GM23338 (cell line): ENCODE results near the gene SBF1. TPM values are rescaled to one million over a fixed set of nuclear protein-coding genes. Genes with fewer than 3 reads are reported as not detected.

Experiments
- ATAC-seq: fragments of 200-7000 bp; cut with Tn5 transposase; 3 replicates; pipeline ENCODE4 v1.9.1; 2020
- DNase-seq: peaks from one replicate; pipeline ENCODE4 v3.0.0-alpha.2; 2015; ENCODE audit warnings: low spot score
- H2AFZ ChIP-seq: fragments of 200-600 bp; sonication (generic); 2 replicates; pipeline ENCODE4 v1.8.0; 2016; ENCODE audit warnings: antibody characterized with exemption, mild to moderate bottlenecking, moderate library complexity
- H3F3A ChIP-seq: fragments of 200-600 bp; sonication (generic); replicated peaks from 2 replicates; pipeline ENCODE4 v1.8.0; 2017; ENCODE audit warnings: antibody characterized with exemption, mixed run types, low read depth
- H3K27ac ChIP-seq: fragments of 200-600 bp; sonication (generic); 2 replicates; pipeline ENCODE4 v1.6.1; 2016; ENCODE audit warnings: low read depth
- H3K27me3 ChIP-seq: fragments of 200-600 bp; sonication (generic); 2 replicates; pipeline ENCODE4 v1.8.0; 2016; ENCODE audit warnings: mild to moderate bottlenecking, mixed run types, moderate library complexity; ENCODE audit not compliant: insufficient read depth
- H3K36me3 ChIP-seq: fragments of 200-600 bp; sonication (generic); 2 replicates; pipeline ENCODE4 v1.8.0; 2016; ENCODE audit warnings: mild to moderate bottlenecking; ENCODE audit not compliant: insufficient read depth
- H3K4me1 ChIP-seq: fragments of 200-600 bp; sonication (generic); 2 replicates; pipeline ENCODE4 v1.8.0; 2016; ENCODE audit warnings: mild to moderate bottlenecking, moderate library complexity; ENCODE audit not compliant: insufficient read depth
- H3K4me2 ChIP-seq: fragments of 200-600 bp; sonication (generic); 2 replicates; pipeline ENCODE4 v1.7.1; 2017; ENCODE audit warnings: mixed run types
- H3K4me3 ChIP-seq: fragments of 200-600 bp; sonication (generic); 2 replicates; pipeline ENCODE4 v1.6.1; 2016; ENCODE audit warnings: mixed run types
- H3K79me2 ChIP-seq: fragments of 200-600 bp; sonication (generic); replicated peaks from 2 replicates; pipeline ENCODE4 v1.8.0; 2017; ENCODE audit warnings: mild to moderate bottlenecking; ENCODE audit not compliant: insufficient read depth
- H3K9me2 ChIP-seq: fragments of 200-600 bp; sonication (generic); 2 replicates; pipeline ENCODE4 v1.8.0; 2017; ENCODE audit not compliant: insufficient read depth
- H4K20me1 ChIP-seq: fragments of 200-600 bp; sonication (generic); replicated peaks from 2 replicates; pipeline ENCODE4 v1.8.0; 2017; ENCODE audit warnings: mild to moderate bottlenecking; ENCODE audit not compliant: insufficient read depth
- H3K27ac Mint-ChIP-seq: 2 replicates; pipeline ENCODE4 v1.8.0; 2020; ENCODE audit warnings: inconsistent platforms, mild to moderate bottlenecking, moderate library complexity, mixed read lengths
- H3K27me3 Mint-ChIP-seq: 3 replicates; pipeline ENCODE4 v1.8.0; 2022; ENCODE audit warnings: low read depth, mild to moderate bottlenecking, moderate library complexity, mixed read lengths, inconsistent platforms; ENCODE audit not compliant: insufficient read depth, poor library complexity
- H3K36me3 Mint-ChIP-seq: 3 replicates; pipeline ENCODE4 v1.8.0; 2021; ENCODE audit warnings: low read depth, mild to moderate bottlenecking, inconsistent platforms, moderate library complexity, mixed read lengths
- H3K4me1 Mint-ChIP-seq: 3 replicates; pipeline ENCODE4 v1.8.0; 2020; ENCODE audit warnings: mild to moderate bottlenecking, inconsistent platforms, mixed read lengths
- H3K4me3 Mint-ChIP-seq: 3 replicates; pipeline ENCODE4 v1.8.0; 2021; ENCODE audit warnings: moderate library complexity, mild to moderate bottlenecking, inconsistent platforms, mixed read lengths
- H3K9me3 Mint-ChIP-seq: 3 replicates; pipeline ENCODE4 v1.8.0; 2020; ENCODE audit warnings: moderate library complexity, mild to moderate bottlenecking, inconsistent platforms, mixed read lengths
- ETS1 ChIP-seq: IDR thresholded peaks from 2 replicates; pipeline ENCODE4 v1.6.1; 2016; ENCODE audit warnings: antibody characterized with exemption
- EZH2 ChIP-seq: fragments of 200-600 bp; sonication (generic); IDR thresholded peaks from one replicate; pipeline ENCODE4 v1.8.0; 2017; ENCODE audit warnings: antibody characterized with exemption, mild to moderate bottlenecking, low read depth; ENCODE audit not compliant: unreplicated experiment
- JUNB ChIP-seq: IDR thresholded peaks from one replicate; pipeline ENCODE4 v1.6.1; 2016; ENCODE audit warnings: antibody characterized with exemption; ENCODE audit not compliant: unreplicated experiment
- NANOG ChIP-seq: IDR thresholded peaks from 2 replicates; pipeline ENCODE4 v1.6.1; 2016; ENCODE audit warnings: antibody characterized with exemption, borderline replicate concordance
- STAT1 ChIP-seq: IDR thresholded peaks from one replicate; pipeline ENCODE4 v1.6.1; 2016; ENCODE audit warnings: antibody characterized with exemption; ENCODE audit not compliant: unreplicated experiment
- ZNF114 ChIP-seq: fragments of 250-450 bp; sonication (Bioruptor Pico); IDR thresholded peaks from 2 replicates; pipeline ENCODE4 v1.5.0; 2020; ENCODE audit warnings: mild to moderate bottlenecking, moderate library complexity
- ZNF331 ChIP-seq: fragments of 250-450 bp; sonication (Bioruptor Pico); IDR thresholded peaks from 2 replicates; pipeline ENCODE4 v1.5.0; 2020; ENCODE audit warnings: low read depth, mild to moderate bottlenecking, moderate library complexity
- polyA plus RNA-seq: library from polyadenylated mRNA; unstranded; fragments of >200 nt; fragmentation: Nextera tagmentation; extraction: Ambion mirVana; gene quantifications from 2 replicates; pipeline ENCODE4 v1.2.1, GENCODE V29; 2016
- total RNA-seq: library from RNA; depleted of rRNA; stranded (reverse); fragments of >200 nt; shearing (Covaris generic); gene quantifications from 2 replicates; pipeline ENCODE4 v1.2.3, GENCODE V29; 2014
- TF ChIP-seq, protein P1 (sequence below): fragments of 250-450 bp; sonication (Bioruptor Pico); IDR thresholded peaks from 2 replicates; pipeline ENCODE4 v1.5.0; 2020; ENCODE audit warnings: mild to moderate bottlenecking, moderate library complexity
- TF ChIP-seq, protein P2 (sequence below): IDR thresholded peaks from one replicate; pipeline ENCODE4 v1.6.1; 2018; ENCODE audit warnings: antibody characterized with exemption; ENCODE audit not compliant: unreplicated experiment
- TF ChIP-seq, protein P3 (sequence below), 2 experiments: fragments of 200-600 bp in 1 of 2; sonication (generic) in 1 of 2; conservative IDR thresholded peaks; 2 replicates each; pipeline versions ENCODE4 v1.5.1 to v1.6.1; 2016 to 2017; ENCODE audit warnings: antibody characterized with exemption in 2 of 2, low read depth in 2 of 2, mild to moderate bottlenecking in 2 of 2, moderate library complexity in 1 of 2

Gene SBF1
- total and polyA plus RNA-seq, 2 experiments from 2014 or later = 26.5 to 85.4 TPM

DNA sequence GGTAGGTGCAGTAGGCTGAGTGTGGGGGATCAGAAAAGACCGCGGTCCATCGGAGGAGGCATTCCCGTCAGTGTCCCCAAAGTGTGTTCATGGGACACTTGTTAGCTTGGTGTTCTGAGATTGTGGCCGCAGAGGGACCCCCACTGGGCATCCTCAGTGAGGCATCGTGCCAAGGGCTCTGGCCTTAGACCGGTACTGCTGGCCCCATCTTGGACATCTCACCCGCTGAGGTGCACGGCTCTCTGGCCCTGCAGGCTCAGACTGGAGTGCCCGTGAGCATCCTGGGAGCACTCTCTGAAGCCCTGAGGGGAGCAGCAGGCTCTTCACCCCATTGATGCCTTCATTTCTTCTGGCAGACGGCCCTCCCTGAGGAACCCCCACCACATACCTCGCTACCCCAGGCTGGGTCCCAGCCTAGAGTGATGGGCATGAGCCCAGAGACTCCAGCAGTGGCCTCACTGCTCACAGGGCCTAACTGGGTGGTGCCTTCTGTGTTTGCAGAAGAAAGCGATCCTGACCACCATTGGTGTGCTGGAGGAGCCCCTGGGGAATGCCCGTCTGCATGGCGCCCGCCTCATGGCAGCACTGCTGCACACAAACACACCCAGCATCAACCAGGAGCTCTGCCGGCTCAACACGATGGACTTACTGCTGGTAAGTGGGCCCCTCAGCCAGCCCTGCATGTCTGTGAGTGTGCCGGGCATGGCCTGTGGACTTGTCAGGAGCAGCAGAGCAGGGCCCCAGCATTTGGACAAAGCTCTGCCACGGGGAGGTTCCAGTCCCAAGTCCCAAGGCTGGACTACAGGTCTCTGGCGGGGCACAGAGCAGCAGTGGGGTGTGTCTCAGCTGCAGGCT lies 51.6 kb downstream of the SBF1 start:
- Mint-ChIP-seq H3K9me3 (0 out of 3 replicates have a peak, but pooled peaks cover 2% of the 10 kb centered on the region), H3K27ac (no peak overlapping the region), H3K36me3 (peaks cover 59% of the 10 kb centered on the region), H3K4me3 (no peak overlapping the region), H3K4me1 (no peaks in the 10 kb centered on the region), H3K27me3 (no peaks in the 10 kb centered on the region)
- ATAC-seq (no peak), DNase-seq (no peak)
- Histone ChIP-seq H3K4me2 (no peak overlapping the region), H4K20me1 (peaks cover 6% of the 10 kb centered on the region), H3K79me2 (no peaks in the 10 kb centered on the region), H3K4me3 (no peak overlapping the region), H2AFZ (no peak overlapping the region), H3K9me2 (no peaks in the 10 kb centered on the region), H3K27ac (no peak overlapping the region), H3K4me1 (no peaks in the 10 kb centered on the region), H3K36me3 (peaks cover 6% of the 10 kb centered on the region), H3F3A (no peaks in the 10 kb centered on the region), H3K27me3 (no peaks in the 10 kb centered on the region)
- TF ChIP-seq EZH2 = no peak
- TF ChIP-seq NANOG = no peak
- TF ChIP-seq JUNB = no peak
- TF ChIP-seq ZNF331 (CRISPR knock-in tag) = no peak
- no peak for TF ChIP-seq STAT1
- TF ChIP-seq, protein P1, sequence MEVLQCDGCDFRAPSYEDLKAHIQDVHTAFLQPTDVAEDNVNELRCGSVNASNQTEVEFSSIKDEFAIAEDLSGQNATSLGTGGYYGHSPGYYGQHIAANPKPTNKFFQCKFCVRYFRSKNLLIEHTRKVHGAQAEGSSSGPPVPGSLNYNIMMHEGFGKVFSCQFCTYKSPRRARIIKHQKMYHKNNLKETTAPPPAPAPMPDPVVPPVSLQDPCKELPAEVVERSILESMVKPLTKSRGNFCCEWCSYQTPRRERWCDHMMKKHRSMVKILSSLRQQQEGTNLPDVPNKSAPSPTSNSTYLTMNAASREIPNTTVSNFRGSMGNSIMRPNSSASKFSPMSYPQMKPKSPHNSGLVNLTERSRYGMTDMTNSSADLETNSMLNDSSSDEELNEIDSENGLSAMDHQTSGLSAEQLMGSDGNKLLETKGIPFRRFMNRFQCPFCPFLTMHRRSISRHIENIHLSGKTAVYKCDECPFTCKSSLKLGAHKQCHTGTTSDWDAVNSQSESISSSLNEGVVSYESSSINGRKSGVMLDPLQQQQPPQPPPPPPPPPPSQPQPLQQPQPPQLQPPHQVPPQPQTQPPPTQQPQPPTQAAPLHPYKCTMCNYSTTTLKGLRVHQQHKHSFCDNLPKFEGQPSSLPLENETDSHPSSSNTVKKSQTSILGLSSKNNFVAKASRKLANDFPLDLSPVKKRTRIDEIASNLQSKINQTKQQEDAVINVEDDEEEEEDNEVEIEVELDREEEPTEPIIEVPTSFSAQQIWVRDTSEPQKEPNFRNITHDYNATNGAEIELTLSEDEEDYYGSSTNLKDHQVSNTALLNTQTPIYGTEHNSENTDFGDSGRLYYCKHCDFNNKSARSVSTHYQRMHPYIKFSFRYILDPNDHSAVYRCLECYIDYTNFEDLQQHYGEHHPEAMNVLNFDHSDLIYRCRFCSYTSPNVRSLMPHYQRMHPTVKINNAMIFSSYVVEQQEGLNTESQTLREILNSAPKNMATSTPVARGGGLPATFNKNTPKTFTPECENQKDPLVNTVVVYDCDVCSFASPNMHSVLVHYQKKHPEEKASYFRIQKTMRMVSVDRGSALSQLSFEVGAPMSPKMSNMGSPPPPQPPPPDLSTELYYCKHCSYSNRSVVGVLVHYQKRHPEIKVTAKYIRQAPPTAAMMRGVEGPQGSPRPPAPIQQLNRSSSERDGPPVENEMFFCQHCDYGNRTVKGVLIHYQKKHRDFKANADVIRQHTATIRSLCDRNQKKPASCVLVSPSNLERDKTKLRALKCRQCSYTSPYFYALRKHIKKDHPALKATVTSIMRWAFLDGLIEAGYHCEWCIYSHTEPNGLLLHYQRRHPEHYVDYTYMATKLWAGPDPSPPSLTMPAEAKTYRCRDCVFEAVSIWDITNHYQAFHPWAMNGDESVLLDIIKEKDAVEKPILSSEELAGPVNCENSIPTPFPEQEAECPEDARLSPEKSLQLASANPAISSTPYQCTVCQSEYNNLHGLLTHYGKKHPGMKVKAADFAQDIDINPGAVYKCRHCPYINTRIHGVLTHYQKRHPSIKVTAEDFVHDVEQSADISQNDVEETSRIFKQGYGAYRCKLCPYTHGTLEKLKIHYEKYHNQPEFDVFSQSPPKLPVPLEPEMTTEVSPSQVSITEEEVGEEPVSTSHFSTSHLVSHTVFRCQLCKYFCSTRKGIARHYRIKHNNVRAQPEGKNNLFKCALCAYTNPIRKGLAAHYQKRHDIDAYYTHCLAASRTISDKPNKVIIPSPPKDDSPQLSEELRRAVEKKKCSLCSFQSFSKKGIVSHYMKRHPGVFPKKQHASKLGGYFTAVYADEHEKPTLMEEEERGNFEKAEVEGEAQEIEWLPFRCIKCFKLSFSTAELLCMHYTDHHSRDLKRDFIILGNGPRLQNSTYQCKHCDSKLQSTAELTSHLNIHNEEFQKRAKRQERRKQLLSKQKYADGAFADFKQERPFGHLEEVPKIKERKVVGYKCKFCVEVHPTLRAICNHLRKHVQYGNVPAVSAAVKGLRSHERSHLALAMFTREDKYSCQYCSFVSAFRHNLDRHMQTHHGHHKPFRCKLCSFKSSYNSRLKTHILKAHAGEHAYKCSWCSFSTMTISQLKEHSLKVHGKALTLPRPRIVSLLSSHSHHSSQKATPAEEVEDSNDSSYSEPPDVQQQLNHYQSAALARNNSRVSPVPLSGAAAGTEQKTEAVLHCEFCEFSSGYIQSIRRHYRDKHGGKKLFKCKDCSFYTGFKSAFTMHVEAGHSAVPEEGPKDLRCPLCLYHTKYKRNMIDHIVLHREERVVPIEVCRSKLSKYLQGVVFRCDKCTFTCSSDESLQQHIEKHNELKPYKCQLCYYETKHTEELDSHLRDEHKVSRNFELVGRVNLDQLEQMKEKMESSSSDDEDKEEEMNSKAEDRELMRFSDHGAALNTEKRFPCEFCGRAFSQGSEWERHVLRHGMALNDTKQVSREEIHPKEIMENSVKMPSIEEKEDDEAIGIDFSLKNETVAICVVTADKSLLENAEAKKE (CRISPR knock-in tag) = no peak
- TF ChIP-seq, protein P2, sequence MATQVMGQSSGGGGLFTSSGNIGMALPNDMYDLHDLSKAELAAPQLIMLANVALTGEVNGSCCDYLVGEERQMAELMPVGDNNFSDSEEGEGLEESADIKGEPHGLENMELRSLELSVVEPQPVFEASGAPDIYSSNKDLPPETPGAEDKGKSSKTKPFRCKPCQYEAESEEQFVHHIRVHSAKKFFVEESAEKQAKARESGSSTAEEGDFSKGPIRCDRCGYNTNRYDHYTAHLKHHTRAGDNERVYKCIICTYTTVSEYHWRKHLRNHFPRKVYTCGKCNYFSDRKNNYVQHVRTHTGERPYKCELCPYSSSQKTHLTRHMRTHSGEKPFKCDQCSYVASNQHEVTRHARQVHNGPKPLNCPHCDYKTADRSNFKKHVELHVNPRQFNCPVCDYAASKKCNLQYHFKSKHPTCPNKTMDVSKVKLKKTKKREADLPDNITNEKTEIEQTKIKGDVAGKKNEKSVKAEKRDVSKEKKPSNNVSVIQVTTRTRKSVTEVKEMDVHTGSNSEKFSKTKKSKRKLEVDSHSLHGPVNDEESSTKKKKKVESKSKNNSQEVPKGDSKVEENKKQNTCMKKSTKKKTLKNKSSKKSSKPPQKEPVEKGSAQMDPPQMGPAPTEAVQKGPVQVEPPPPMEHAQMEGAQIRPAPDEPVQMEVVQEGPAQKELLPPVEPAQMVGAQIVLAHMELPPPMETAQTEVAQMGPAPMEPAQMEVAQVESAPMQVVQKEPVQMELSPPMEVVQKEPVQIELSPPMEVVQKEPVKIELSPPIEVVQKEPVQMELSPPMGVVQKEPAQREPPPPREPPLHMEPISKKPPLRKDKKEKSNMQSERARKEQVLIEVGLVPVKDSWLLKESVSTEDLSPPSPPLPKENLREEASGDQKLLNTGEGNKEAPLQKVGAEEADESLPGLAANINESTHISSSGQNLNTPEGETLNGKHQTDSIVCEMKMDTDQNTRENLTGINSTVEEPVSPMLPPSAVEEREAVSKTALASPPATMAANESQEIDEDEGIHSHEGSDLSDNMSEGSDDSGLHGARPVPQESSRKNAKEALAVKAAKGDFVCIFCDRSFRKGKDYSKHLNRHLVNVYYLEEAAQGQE = no peak
- TF ChIP-seq ETS1 = no peak
- TF ChIP-seq, protein P3, sequence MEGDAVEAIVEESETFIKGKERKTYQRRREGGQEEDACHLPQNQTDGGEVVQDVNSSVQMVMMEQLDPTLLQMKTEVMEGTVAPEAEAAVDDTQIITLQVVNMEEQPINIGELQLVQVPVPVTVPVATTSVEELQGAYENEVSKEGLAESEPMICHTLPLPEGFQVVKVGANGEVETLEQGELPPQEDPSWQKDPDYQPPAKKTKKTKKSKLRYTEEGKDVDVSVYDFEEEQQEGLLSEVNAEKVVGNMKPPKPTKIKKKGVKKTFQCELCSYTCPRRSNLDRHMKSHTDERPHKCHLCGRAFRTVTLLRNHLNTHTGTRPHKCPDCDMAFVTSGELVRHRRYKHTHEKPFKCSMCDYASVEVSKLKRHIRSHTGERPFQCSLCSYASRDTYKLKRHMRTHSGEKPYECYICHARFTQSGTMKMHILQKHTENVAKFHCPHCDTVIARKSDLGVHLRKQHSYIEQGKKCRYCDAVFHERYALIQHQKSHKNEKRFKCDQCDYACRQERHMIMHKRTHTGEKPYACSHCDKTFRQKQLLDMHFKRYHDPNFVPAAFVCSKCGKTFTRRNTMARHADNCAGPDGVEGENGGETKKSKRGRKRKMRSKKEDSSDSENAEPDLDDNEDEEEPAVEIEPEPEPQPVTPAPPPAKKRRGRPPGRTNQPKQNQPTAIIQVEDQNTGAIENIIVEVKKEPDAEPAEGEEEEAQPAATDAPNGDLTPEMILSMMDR (conservative IDR thresholded peaks at IDR 0.05; ENCODE audit: low read depth in 2 of 2) = no peak
- TF ChIP-seq ZNF114 = no peak
